ENCODE data around the gene TAF11L10. TPM values are rescaled to one million over a fixed set of nuclear protein-coding genes. Genes with fewer than 3 reads are reported as not detected.

Gene TAF11L10
- total RNA-seq, 2 experiments from 2014 or later, result not detected

Other genes with a start within 250 kb of the TAF11L10 start
- not detected for gene TAF11L2, start 99.6 kb downstream of the TAF11L10 start, total RNA-seq
- not detected for gene TAF11L3, start 79.5 kb downstream of the TAF11L10 start, total RNA-seq
- gene TAF11L4, start 76.0 kb downstream of the TAF11L10 start, total RNA-seq, result not detected
- gene TAF11L5, start 72.6 kb downstream of the TAF11L10 start, total RNA-seq, result not detected
- gene TAF11L6, start 69.2 kb downstream of the TAF11L10 start, total RNA-seq, result not detected
- not detected for gene TAF11L7, start 12.1 kb downstream of the TAF11L10 start, total RNA-seq
- gene TAF11L8, start 6.9 kb downstream of the TAF11L10 start, total RNA-seq, result not detected
- not detected for gene TAF11L9, start 3.4 kb downstream of the TAF11L10 start, total RNA-seq
- gene TAF11L11, start 6.4 kb upstream of the TAF11L10 start, total RNA-seq, result not detected
- not detected for gene TAF11L12, start 12.6 kb upstream of the TAF11L10 start, total RNA-seq
- gene TAF11L13, start 34.3 kb upstream of the TAF11L10 start, total RNA-seq, result not detected
- not detected for gene TAF11L14, start 36.6 kb upstream of the TAF11L10 start, total RNA-seq

Data from activated naive CD8-positive, alpha-beta T cell treated with anti-CD3 and anti-CD28 coated beads, Interleukin-2, amount 10 ng/mL, durations not matched to agents 7 days and 5 days (primary cell).